Gastroesophageal sphincter (tissue), 4 donors: Measurements from ENCODE around the gene CASP1. TPM values are rescaled to one million over a fixed set of nuclear protein-coding genes. Genes with fewer than 3 reads are reported as not detected.

Source experiments
- ATAC-seq: fragments of 150-250 bp; one replicate; pipeline ENCODE4 v1.9.1; 2016; ENCODE audit warnings: mild to moderate bottlenecking, moderate library complexity
- H3K27ac ChIP-seq, 4 donors: fragments of 200-600 bp; sonication (generic) in 3 of 4; 1 replicate in 3 of 4; 2 replicates in 1 of 4; pipeline ENCODE4 v1.5.1; 2016 to 2019
- H3K27me3 ChIP-seq: fragments of 200-600 bp; sonication (generic); one replicate; pipeline ENCODE4 v1.5.1; 2019
- H3K36me3 ChIP-seq, 2 donors: fragments of 200-600 bp; sonication (generic); one replicate each; pipeline ENCODE4 v1.5.1; 2019; ENCODE audit warnings: control low read depth in 1 of 2
- H3K4me1 ChIP-seq, 3 donors: fragments of 200-600 bp; sonication (generic); 1 replicate in 2 of 3; 2 replicates in 1 of 3; pipeline ENCODE4 v1.5.1; 2016 to 2019; ENCODE audit warnings: control low read depth in 2 of 3
- H3K4me3 ChIP-seq, 2 donors: fragments of 200-600 bp; sonication (generic); one replicate each; pipeline ENCODE4 v1.5.1; 2019; ENCODE audit warnings: mild to moderate bottlenecking in 1 of 2, moderate library complexity in 1 of 2
- H3K9me3 ChIP-seq, 3 donors: fragments of 200-600 bp; sonication (generic); one replicate each; pipeline ENCODE4 v1.5.1; 2017 to 2019; ENCODE audit warnings: control low read depth in 2 of 3
- CTCF ChIP-seq, 4 experiments: fragments of 200-600 bp in 2 of 4; fragments of 450-650 bp in 2 of 4; sonication (generic) in 1 of 4; IDR thresholded peaks; one replicate each; pipeline ENCODE4 v1.5.1; 2017 to 2019; ENCODE audit warnings: antibody characterized with exemption in 4 of 4, mild to moderate bottlenecking in 2 of 4, moderate library complexity in 2 of 4
- EP300 ChIP-seq: sonication (generic); formaldehyde crosslinking; IDR thresholded peaks from one replicate; pipeline ENCODE4 v1.6.1; 2017; ENCODE audit warnings: antibody characterized with exemption, mild to moderate bottlenecking
- POLR2A ChIP-seq, 2 donors: fragments of 450-650 bp; IDR thresholded peaks; one replicate each; pipeline ENCODE4 v1.6.1; 2017; ENCODE audit warnings: antibody characterized with exemption in 2 of 2, mild to moderate bottlenecking in 2 of 2, moderate library complexity in 1 of 2
- POLR2AphosphoS5 ChIP-seq: sonication (generic); formaldehyde crosslinking; IDR thresholded peaks from one replicate; pipeline ENCODE4 v1.6.1; 2017; ENCODE audit warnings: antibody characterized with exemption
- WGBS, 2 donors: methylation state at CpG; one replicate each; pipeline ENCODE4 v1.1.5; 2018; ENCODE audit warnings: low coverage in 1 of 2; 5-methylcytosine and 5-hydroxymethylcytosine counted together
- total RNA-seq, 4 donors: library from RNA; depleted of rRNA; stranded (reverse); fragments of >200 nt; gene quantifications; one replicate each; pipeline ENCODE4 v1.1.0, GENCODE V29; 2016

Gene CASP1
- total RNA-seq, 4 donors from 2014 or later, result 3.0 to 12.8 (median 7.3) TPM

- 65% methylated on average over 3 of the region's 3 CpGs for WGBS, 2 donors
- H3K27ac ChIP-seq, result no peak overlapping the region
- peak; percentile 83 for ATAC-seq
- TF ChIP-seq EP300 (no peak), POLR2AphosphoS5 (no peak), POLR2A (IDR thresholded peaks at IDR 0.05) (no peak), CTCF (IDR thresholded peaks at IDR 0.05) (no peak)
- no peaks in the 10 kb centered on the region for H3K27me3 ChIP-seq
- H3K4me3 ChIP-seq, result no peak overlapping the region
- no peaks in the 10 kb centered on the region for H3K9me3 ChIP-seq
- H3K4me1 ChIP-seq, result no peaks in the 10 kb centered on the region
- H3K36me3 ChIP-seq, result no peaks in the 10 kb centered on the region
These were observed 30.9 kb downstream of the CASP1 start for GRCh38 chr11:105004021-105004420.

GRCh38 chr11:105003151-105003550 is 31.8 kb downstream of the CASP1 start:
- Histone ChIP-seq H3K4me1 (no peaks in the 10 kb centered on the region), H3K9me3 (no peaks in the 10 kb centered on the region), H3K27me3 (no peaks in the 10 kb centered on the region), H3K27ac (no peak overlapping the region), H3K36me3 (no peaks in the 10 kb centered on the region), H3K4me3 (no peak overlapping the region)
- no peak for ATAC-seq
- no peak for TF ChIP-seq POLR2AphosphoS5
- no peak for TF ChIP-seq POLR2A (IDR thresholded peaks at IDR 0.05)
- TF ChIP-seq CTCF (IDR thresholded peaks at IDR 0.05), result no peak
- TF ChIP-seq EP300, result no peak
- WGBS, 2 donors, result 54 to 73% methylated on average over 2 of the region's 2 CpGs

- Histone ChIP-seq H3K4me3 (no peak overlapping the region), H3K36me3 (no peaks in the 10 kb centered on the region), H3K4me1 (no peaks in the 10 kb centered on the region), H3K27me3 (no peaks in the 10 kb centered on the region), H3K27ac (no peak overlapping the region), H3K9me3 (no peaks in the 10 kb centered on the region)
- ATAC-seq, result no peak
- WGBS, 2 donors, result 61 to 80% methylated on average over 6 to 7 of the region's 7 CpGs
- TF ChIP-seq CTCF (IDR thresholded peaks at IDR 0.05) (peak in 2 of 4 experiments; percentile 8 to 48), POLR2AphosphoS5 (no peak)
These were observed 34.1 kb downstream of the CASP1 start for GRCh38 chr11:105000797-105001196.

- no peaks in the 10 kb centered on the region for H3K36me3 ChIP-seq
- no peaks in the 10 kb centered on the region for H3K27me3 ChIP-seq
- no peaks in the 10 kb centered on the region for H3K9me3 ChIP-seq
- no peaks in the 10 kb centered on the region for H3K4me1 ChIP-seq
- TF ChIP-seq CTCF (IDR thresholded peaks at IDR 0.05) (no peak), POLR2A (IDR thresholded peaks at IDR 0.05) (no peak), EP300 (no peak), POLR2AphosphoS5 (no peak)
- no peak overlapping the region for H3K4me3 ChIP-seq
- no peak for ATAC-seq
- no peak overlapping the region for H3K27ac ChIP-seq
- WGBS, 2 donors, result 86 to 94% methylated on average over 1 to 5 of the region's 5 CpGs
These were observed 34.8 kb downstream of the CASP1 start for GRCh38 chr11:105000167-105000566.

GRCh38 chr11:104999721-105000120 is 35.2 kb downstream of the CASP1 start:
- no peaks in the 10 kb centered on the region for H3K9me3 ChIP-seq
- 65 to 75% methylated on average over 1 of the region's 1 CpG for WGBS, 2 donors
- no peak for TF ChIP-seq POLR2A (IDR thresholded peaks at IDR 0.05)
- TF ChIP-seq EP300, result no peak
- no peak for TF ChIP-seq CTCF (IDR thresholded peaks at IDR 0.05)
- H3K36me3 ChIP-seq, result no peaks in the 10 kb centered on the region
- H3K4me1 ChIP-seq, result no peaks in the 10 kb centered on the region
- no peak for ATAC-seq
- H3K27me3 ChIP-seq, result no peaks in the 10 kb centered on the region
- no peak overlapping the region for H3K4me3 ChIP-seq
- H3K27ac ChIP-seq, result no peak overlapping the region
